Subcutaneous abdominal adipose tissue (tissue), 5 donors: ENCODE data around the gene CTSD.
"Not testable (repeated sequence)": the region's sequence is repeated elsewhere in the genome, so short reads cannot be mapped to it uniquely, and the experiment has no call there.

ENCODE experiments used
- H3K27ac ChIP-seq: one replicate; pipeline ENCODE4 v1.7.0; 2013; ENCODE audit warnings: low read depth, mild to moderate bottlenecking, inconsistent platforms, low read length, moderate library complexity
- H3K27me3 ChIP-seq, 5 donors: one replicate each; pipeline ENCODE4 v1.7.0; 2013; ENCODE audit warnings: low read length in 5 of 5, inconsistent platforms in 1 of 5; ENCODE audit not compliant: control insufficient read depth in 5 of 5, insufficient read depth in 4 of 5
- H3K36me3 ChIP-seq, 5 donors: one replicate each; pipeline ENCODE4 v1.7.0; 2013; ENCODE audit warnings: low read length in 5 of 5; ENCODE audit not compliant: control insufficient read depth in 5 of 5, insufficient read depth in 5 of 5
- H3K4me1 ChIP-seq, 5 donors: one replicate each; pipeline ENCODE4 v1.7.0; 2013; ENCODE audit warnings: low read length in 5 of 5, mild to moderate bottlenecking in 3 of 5, moderate library complexity in 1 of 5; ENCODE audit not compliant: control insufficient read depth in 5 of 5, insufficient read depth in 5 of 5
- H3K4me3 ChIP-seq, 5 donors: one replicate each; pipeline ENCODE4 v1.7.0; 2013; ENCODE audit warnings: low read length in 5 of 5, low read depth in 1 of 5
- H3K9ac ChIP-seq, 5 donors: one replicate each; pipeline ENCODE4 v1.7.0; 2013; ENCODE audit warnings: low read length in 5 of 5, mild to moderate bottlenecking in 4 of 5, moderate library complexity in 3 of 5
- H3K9me3 ChIP-seq, 5 donors: one replicate each; pipeline ENCODE4 v1.7.0; 2013; ENCODE audit warnings: low read length in 5 of 5; ENCODE audit not compliant: control insufficient read depth in 5 of 5
- donor health status: healthy.
- donor health status: healthy.
- donor health status: healthy.
- donor health status: healthy.
- donor health status: healthy.

CTSD gene

GRCh38 chr11:1770061-1770460 lies 6.3 kb upstream of the CTSD start:
- Histone ChIP-seq H3K9ac (no peak overlapping the region), H3K4me1 (peaks cover 0 to 15% (median 10%) of the 10 kb centered on the region in 5 donors), H3K27me3 (no peaks in the 10 kb centered on the region), H3K4me3 (no peak overlapping the region), H3K27ac (no peak overlapping the region), H3K36me3 (no peaks in the 10 kb centered on the region), H3K9me3 (no peaks in the 10 kb centered on the region)

GRCh38 chr11:1769304-1769936 lies 5.7 kb upstream of the CTSD start:
- H3K27me3 ChIP-seq, H3K4me3 ChIP-seq, H3K27ac ChIP-seq, H3K9me3 ChIP-seq, H3K36me3 ChIP-seq, H3K9ac ChIP-seq: not testable (repeated sequence)
- H3K4me1 ChIP-seq: peaks cover 0 to 18% (median 13%) of the 10 kb centered on the region in 5 donors

GRCh38 chr11:1768141-1768469 lies 4.4 kb upstream of the CTSD start:
- Histone ChIP-seq H3K4me3 (no peak overlapping the region), H3K27me3 (no peaks in the 10 kb centered on the region), H3K9ac (no peak overlapping the region), H3K36me3 (no peaks in the 10 kb centered on the region), H3K27ac (no peak overlapping the region), H3K9me3 (no peaks in the 10 kb centered on the region), H3K4me1 (peaks cover 0 to 25% (median 21%) of the 10 kb centered on the region in 5 donors)

- Histone ChIP-seq H3K4me3 (no peak overlapping the region), H3K4me1 (peaks cover 0 to 28% (median 24%) of the 10 kb centered on the region in 5 donors), H3K27me3 (no peaks in the 10 kb centered on the region), H3K27ac (no peak overlapping the region), H3K36me3 (no peaks in the 10 kb centered on the region), H3K9me3 (no peaks in the 10 kb centered on the region), H3K9ac (no peak overlapping the region)
These were observed 3.8 kb upstream of the CTSD start for GRCh38 chr11:1767399-1768140.

- H3K36me3 ChIP-seq: no peaks in the 10 kb centered on the region
- peaks cover 5 to 28% (median 24%) of the 10 kb centered on the region in 5 donors for H3K4me1 ChIP-seq
- H3K9ac ChIP-seq: no peak overlapping the region
- no peaks in the 10 kb centered on the region for H3K27me3 ChIP-seq
- no peaks in the 10 kb centered on the region for H3K9me3 ChIP-seq
- H3K4me3 ChIP-seq: no peak overlapping the region
- H3K27ac ChIP-seq: no peak overlapping the region
These were observed 3.1 kb upstream of the CTSD start for GRCh38 chr11:1766719-1767398.

GRCh38 chr11:1765871-1766718 lies 2.4 kb upstream of the CTSD start:
- no peak overlapping the region for H3K4me3 ChIP-seq
- H3K27me3 ChIP-seq: no peaks in the 10 kb centered on the region
- no peak overlapping the region for H3K9ac ChIP-seq
- H3K4me1 ChIP-seq: peaks cover 5 to 33% (median 29%) of the 10 kb centered on the region in 5 donors
- no peaks in the 10 kb centered on the region for H3K9me3 ChIP-seq
- peaks cover 0 to 4% (median 2%) of the 10 kb centered on the region in 5 donors for H3K36me3 ChIP-seq
- no peak overlapping the region for H3K27ac ChIP-seq

GRCh38 chr11:1763336-1763795 lies 361 bp downstream of the CTSD start:
- Histone ChIP-seq H3K27me3 (no peaks in the 10 kb centered on the region), H3K9me3 (no peaks in the 10 kb centered on the region), H3K36me3 (peaks cover 0 to 23% (median 12%) of the 10 kb centered on the region in 5 donors), H3K9ac (peak overlapping the region; percentile 56 to 88 (median 87)), H3K4me1 (peaks cover 8 to 60% (median 56%) of the 10 kb centered on the region in 5 donors), H3K4me3 (peak overlapping the region; percentile 67 to 78 (median 72)), H3K27ac (peak overlapping the region; percentile 90)

- Histone ChIP-seq H3K4me1 (peaks cover 8 to 67% (median 60%) of the 10 kb centered on the region in 5 donors), H3K9me3 (no peaks in the 10 kb centered on the region), H3K9ac (peak overlapping the region; percentile 56 to 88 (median 87)), H3K27ac (peak overlapping the region; percentile 90), H3K36me3 (peaks cover 0 to 29% (median 18%) of the 10 kb centered on the region in 5 donors), H3K4me3 (peak overlapping the region; percentile 67 to 78 (median 72)), H3K27me3 (no peaks in the 10 kb centered on the region)
These were observed 1.0 kb downstream of the CTSD start for GRCh38 chr11:1762537-1763302.
